K562 (cell line): Measurements from ENCODE around the gene SLIT1. TPM values are rescaled to one million over a fixed set of nuclear protein-coding genes. Genes with fewer than 3 reads are reported as not detected.

Experiments used
- ADNP ChIP-seq: fragments of 200-800 bp; sonication (Bioruptor generic); IDR thresholded peaks from 2 replicates; pipeline ENCODE4 v1.6.1; 2016; ENCODE audit warnings: missing genetic modification characterization, missing compliant biosample characterization
- CTCF ChIP-seq, 3 experiments: IDR thresholded peaks in 2 of 3; conservative IDR thresholded peaks in 1 of 3; 2 replicates each; pipeline ENCODE4 v1.5.1; 2011 to 2012; ENCODE audit warnings: low read length in 3 of 3, mild to moderate bottlenecking in 3 of 3, control low read depth in 2 of 3, improper control_type of control experiment in 1 of 3, inconsistent platforms in 1 of 3, low read depth in 1 of 3, mixed read lengths in 1 of 3, moderate library complexity in 1 of 3; ENCODE audit not compliant: insufficient read depth in 2 of 3
- ESRRA ChIP-seq: fragments of 450-650 bp; IDR thresholded peaks from 2 replicates; pipeline ENCODE4 v1.6.1; 2014; ENCODE audit warnings: low read depth, mild to moderate bottlenecking, moderate library complexity, borderline replicate concordance
- FOXJ2 ChIP-seq: fragments of 200-800 bp; sonication (Bioruptor generic); IDR thresholded peaks from 2 replicates; pipeline ENCODE4 v1.6.1; 2016; ENCODE audit warnings: missing genetic modification characterization, missing compliant biosample characterization
- HNRNPK ChIP-seq: fragments of 200-400 bp; formaldehyde crosslinking; IDR thresholded peaks from one replicate; pipeline ENCODE4 v1.6.1; 2018; ENCODE audit warnings: mild to moderate bottlenecking, low read depth, low read length; ENCODE audit not compliant: poor library complexity, severe bottlenecking
- KDM4B ChIP-seq, 2 experiments: fragments of 450-650 bp in 1 of 2; sonication (generic) in 1 of 2; IDR thresholded peaks; 2 replicates each; pipeline ENCODE4 v1.6.1; 2016 to 2017; ENCODE audit warnings: borderline replicate concordance in 2 of 2, antibody characterized with exemption in 1 of 2, low read depth in 1 of 2, mild to moderate bottlenecking in 1 of 2
- KLF16 ChIP-seq: IDR thresholded peaks from 2 replicates; pipeline ENCODE4 v1.6.1; 2016; ENCODE audit warnings: antibody characterized with exemption
- MAZ ChIP-seq, 2 experiments: fragments of 450-650 bp in 1 of 2; sonication (generic) in 1 of 2; formaldehyde crosslinking; IDR thresholded peaks in 1 of 2; conservative IDR thresholded peaks in 1 of 2; 2 replicates each; pipeline versions ENCODE4 v1.4.0 to v1.5.0; 2020; ENCODE audit warnings: mild to moderate bottlenecking in 1 of 2, missing genetic modification reagents in 1 of 2
- MYNN ChIP-seq, 2 experiments: sonication (generic); formaldehyde crosslinking in 1 of 2; IDR thresholded peaks; 2 replicates each; pipeline versions ENCODE4 v1.5.0 to v1.6.1; 2016 to 2020; ENCODE audit warnings: antibody characterized with exemption in 1 of 2, missing genetic modification reagents in 1 of 2
- NCOA1 ChIP-seq: fragments of 450-650 bp; IDR thresholded peaks from 2 replicates; pipeline ENCODE4 v1.6.1; 2016; ENCODE audit warnings: low read depth
- NCOR1 ChIP-seq: fragments of 450-650 bp; IDR thresholded peaks from 2 replicates; pipeline ENCODE4 v1.6.1; 2016; ENCODE audit warnings: mild to moderate bottlenecking, moderate library complexity
- PCBP2 ChIP-seq: fragments of 200-400 bp; formaldehyde crosslinking; IDR thresholded peaks from 2 replicates; pipeline ENCODE4 v1.6.1; 2018; ENCODE audit warnings: low read length, low read depth, mild to moderate bottlenecking, moderate library complexity; ENCODE audit not compliant: poor library complexity, severe bottlenecking
- RBM15 ChIP-seq: fragments of 200-400 bp; formaldehyde crosslinking; IDR thresholded peaks from 2 replicates; pipeline ENCODE4 v1.6.1; 2018; ENCODE audit warnings: mild to moderate bottlenecking, low read length, moderate library complexity; ENCODE audit not compliant: insufficient read depth
- SMARCE1 ChIP-seq: fragments of 450-650 bp; IDR thresholded peaks from 2 replicates; pipeline ENCODE4 v1.7.1; 2016; ENCODE audit warnings: mild to moderate bottlenecking
- SRF ChIP-seq, 2 experiments: fragments of 250-450, 450-650 bp in 1 of 2; sonication (Bioruptor Pico) in 1 of 2; sonication (generic) in 1 of 2; formaldehyde crosslinking; IDR thresholded peaks; 2 replicates each; pipeline versions ENCODE4 v1.5.0 to v1.5.1; 2020 to 2022; ENCODE audit warnings: mild to moderate bottlenecking in 1 of 2, missing genetic modification reagents in 1 of 2
- TARDBP ChIP-seq: fragments of 450-650 bp; IDR thresholded peaks from 2 replicates; pipeline ENCODE4 v1.6.1; 2016
- TGIF2 ChIP-seq: sonication (generic); formaldehyde crosslinking; IDR thresholded peaks from 2 replicates; pipeline ENCODE4 v1.8.1; 2022; ENCODE audit warnings: mild to moderate bottlenecking, missing genetic modification reagents, moderate library complexity
- THRAP3 ChIP-seq: fragments of 450-650 bp; IDR thresholded peaks from 2 replicates; pipeline ENCODE4 v1.6.1; 2016; ENCODE audit warnings: mild to moderate bottlenecking, inconsistent platforms, borderline replicate concordance
- TOE1 ChIP-seq, 2 experiments: fragments of 450-650 bp in 1 of 2; sonication (generic) in 1 of 2; formaldehyde crosslinking in 1 of 2; IDR thresholded peaks; 2 replicates each; pipeline versions ENCODE4 v1.7.1 to v1.8.0; 2016 to 2022; ENCODE audit warnings: borderline replicate concordance in 2 of 2, mild to moderate bottlenecking in 2 of 2, antibody characterized with exemption in 1 of 2, inconsistent platforms in 1 of 2, low read depth in 1 of 2, missing genetic modification reagents in 1 of 2, moderate library complexity in 1 of 2
- ZBTB8A ChIP-seq: fragments of 450-650 bp; IDR thresholded peaks from 2 replicates; pipeline ENCODE4 v1.6.1; 2018; ENCODE audit warnings: mild to moderate bottlenecking, moderate library complexity; ENCODE audit not compliant: partially characterized antibody
- ZNF217 ChIP-seq: sonication (generic); formaldehyde crosslinking; IDR thresholded peaks from 2 replicates; pipeline ENCODE4 v1.8.0; 2022; ENCODE audit warnings: mild to moderate bottlenecking, missing genetic modification reagents
- ZNF780A ChIP-seq: fragments of 250-450 bp; sonication (Bioruptor Pico); IDR thresholded peaks from 2 replicates; pipeline ENCODE4 v1.5.0; 2021; ENCODE audit warnings: mild to moderate bottlenecking
- ZNF79 ChIP-seq: fragments of 250-450 bp; sonication (Bioruptor Pico); IDR thresholded peaks from 2 replicates; pipeline ENCODE4 v1.4.0; 2020; ENCODE audit warnings: low read depth, mild to moderate bottlenecking, moderate library complexity
- ZNF830 ChIP-seq: fragments of 250-450 bp; sonication (Bioruptor Pico); IDR thresholded peaks from 2 replicates; pipeline ENCODE4 v1.5.0; 2021; ENCODE audit warnings: mild to moderate bottlenecking
- polyA plus RNA-seq, 8 experiments: library from polyadenylated mRNA; depleted of rRNA in 4 of 8; stranded (reverse) in 5 of 8; unstranded in 3 of 8; fragments of >200 nt; fragmentation: Nextera tagmentation in 2 of 8; fragmentation: Illumina TruSeq in 1 of 8; extraction: Ambion mirVana in 2 of 8; extraction: Trizol in 1 of 8; gene quantifications; 2 replicates each; pipeline versions ENCODE4 v1.2.1 to v1.2.3, GENCODE V29; 2011 to 2014; ENCODE audit warnings: inconsistent platforms in 1 of 8, missing spikeins in 1 of 8
- total RNA-seq, 7 experiments: library from RNA; depleted of rRNA in 6 of 7; stranded (reverse); fragments of >200 nt in 6 of 7; fragmentation: Illumina TruSeq in 2 of 7; extraction: Trizol in 2 of 7; gene quantifications; 2 replicates each; pipeline versions ENCODE4 v1.2.1 to v1.2.3, GENCODE V29; 2011 to 2021; ENCODE audit warnings: low replicate concordance in 1 of 7
- TF ChIP-seq, protein P1 (sequence below): fragments of 250-450 bp; sonication (Bioruptor Pico); IDR thresholded peaks from 2 replicates; pipeline ENCODE4 v1.4.0; 2020; ENCODE audit warnings: mild to moderate bottlenecking

The SLIT1 gene
- total and polyA plus RNA-seq, 9 of the 15 experiments (the other 6 are each of a cell fraction or from before 2014, with no cell fraction given), result 0.01 to 0.11 (median 0.04) TPM; not detected in 3

GRCh38 chr10:97196223-97197029, 10.7 kb upstream of the SLIT1 start (continued):
- TF ChIP-seq, protein P1, sequence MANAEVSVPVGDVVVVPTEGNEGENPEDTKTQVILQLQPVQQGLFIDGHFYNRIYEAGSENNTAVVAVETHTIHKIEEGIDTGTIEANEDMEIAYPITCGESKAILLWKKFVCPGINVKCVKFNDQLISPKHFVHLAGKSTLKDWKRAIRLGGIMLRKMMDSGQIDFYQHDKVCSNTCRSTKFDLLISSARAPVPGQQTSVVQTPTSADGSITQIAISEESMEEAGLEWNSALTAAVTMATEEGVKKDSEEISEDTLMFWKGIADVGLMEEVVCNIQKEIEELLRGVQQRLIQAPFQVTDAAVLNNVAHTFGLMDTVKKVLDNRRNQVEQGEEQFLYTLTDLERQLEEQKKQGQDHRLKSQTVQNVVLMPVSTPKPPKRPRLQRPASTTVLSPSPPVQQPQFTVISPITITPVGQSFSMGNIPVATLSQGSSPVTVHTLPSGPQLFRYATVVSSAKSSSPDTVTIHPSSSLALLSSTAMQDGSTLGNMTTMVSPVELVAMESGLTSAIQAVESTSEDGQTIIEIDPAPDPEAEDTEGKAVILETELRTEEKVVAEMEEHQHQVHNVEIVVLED (CRISPR knock-in tag), result no peak
- TF ChIP-seq RBM15, result no peak
- TF ChIP-seq ESRRA, result peak; percentile 84
- 0 out of 2 replicates have a peak, but pooled peaks have one; percentile 53 for TF ChIP-seq SMARCE1
- TF ChIP-seq CTCF (IDR thresholded peaks at IDR 0.05 in 2 of 3, conservative IDR thresholded peaks at IDR 0.05 in 1 of 3; ENCODE audit: insufficient read depth in 2 of 3, low read depth in 1 of 3, low read length in 3 of 3), result peak; percentile 73 to 82 (median 74)
- no peak for TF ChIP-seq ZNF79
- TF ChIP-seq SRF (CRISPR knock-in tag; IDR thresholded peaks at IDR 0.05), result no peak
- peak; percentile 6; the same call in 1 of the 2 replicates for TF ChIP-seq KLF16
- no peak for TF ChIP-seq ZBTB8A
- TF ChIP-seq NCOR1, result no peak
- TF ChIP-seq ZNF217 (CRISPR knock-in tag), result no peak
- TF ChIP-seq ZNF780A (CRISPR knock-in tag), result no peak
- no peak for TF ChIP-seq ADNP (tag)
- no peak for TF ChIP-seq THRAP3
- no peak for TF ChIP-seq TARDBP
- no peak for TF ChIP-seq MYNN (IDR thresholded peaks at IDR 0.05)
- TF ChIP-seq MYNN (CRISPR knock-in tag; IDR thresholded peaks at IDR 0.05), result no peak
- TF ChIP-seq TOE1 (IDR thresholded peaks at IDR 0.05; ENCODE audit: borderline replicate concordance), result no peak
- TF ChIP-seq TOE1 (CRISPR knock-in tag; IDR thresholded peaks at IDR 0.05; ENCODE audit: borderline replicate concordance, low read depth), result no peak
- no peak for TF ChIP-seq ZNF830 (CRISPR knock-in tag)
- no peak for TF ChIP-seq TGIF2 (CRISPR knock-in tag)
- TF ChIP-seq KDM4B (IDR thresholded peaks at IDR 0.05; ENCODE audit: borderline replicate concordance in 2 of 2, low read depth in 1 of 2), result no peak
- no peak for TF ChIP-seq PCBP2
- 0 out of 4 replicates have a peak, but pooled peaks of 1 of the 2 experiments have one; percentile 37 for TF ChIP-seq MAZ (CRISPR knock-in tag; conservative IDR thresholded peaks at IDR 0.05 in 1 of 2, IDR thresholded peaks at IDR 0.05 in 1 of 2)
- TF ChIP-seq FOXJ2, result no peak
- no peak for TF ChIP-seq HNRNPK
- TF ChIP-seq NCOA1, result no peak
